Endothelial cell of umbilical vein (primary cell): ENCODE measurements around the gene LSM3. TPM values are rescaled to one million over a fixed set of nuclear protein-coding genes. Genes with fewer than 3 reads are reported as not detected.

Experiments
- BruUV-seq: library from RNA; stranded (reverse); fragments of 400-500 nt; replicated peaks from 2 replicates; lab custom pipeline; 2021; lab: Mats Ljungman, UMichigan
- CTCF ChIA-PET: fragments of 300-600, 350-600 bp; sonication (Branson Sonifier 250); formaldehyde crosslinking; loops from one replicate; lab custom pipeline; 2021; ENCODE audit warnings: antibody characterized with exemption, inconsistent platforms; lab: Charles Lee
- POLR2A ChIA-PET: fragments of 300-600, 350-600 bp; sonication (Branson Sonifier 250); formaldehyde crosslinking; loops from one replicate; lab custom pipeline; 2021; ENCODE audit warnings: antibody characterized with exemption, inconsistent platforms; lab: Charles Lee
- DNase-seq: peaks from one replicate; pipeline ENCODE4 v3.0.0-alpha.2; 2011; ENCODE audit warnings: low read depth, low spot score
- FAIRE-seq: peaks from 2 replicates; lab custom pipeline; 2011; peaks lifted over from hg19 to GRCh38; lab: Jason Lieb, UNC
- H2AFZ ChIP-seq: 2 replicates; pipeline ENCODE4 v1.6.0; 2012; ENCODE audit warnings: low read depth, low read length, control low read depth, inconsistent platforms
- H3K27ac ChIP-seq: 2 replicates; pipeline ENCODE4 v1.5.1; 2011; ENCODE audit warnings: low read depth, mild to moderate bottlenecking, control low read depth, low read length, moderate library complexity; ENCODE audit not compliant: insufficient read depth
- H3K27me3 ChIP-seq, 2 experiments: 2 replicates each; pipeline versions ENCODE4 v1.6.0 to v1.6.1; 2011; ENCODE audit warnings: low read length in 2 of 2, mixed read lengths in 1 of 2; ENCODE audit not compliant: control insufficient read depth in 2 of 2, insufficient read depth in 2 of 2
- H3K36me3 ChIP-seq, 2 experiments: 2 replicates in 1 of 2; 3 replicates in 1 of 2; pipeline ENCODE4 v1.5.1; 2011; ENCODE audit warnings: low read length in 2 of 2, mild to moderate bottlenecking in 1 of 2, moderate library complexity in 1 of 2; ENCODE audit not compliant: control insufficient read depth in 2 of 2, insufficient read depth in 2 of 2; ENCODE audit errors: extremely low read depth in 1 of 2
- H3K4me1 ChIP-seq: 3 replicates; pipeline ENCODE4 v1.5.1; 2011; ENCODE audit warnings: mild to moderate bottlenecking, low read length; ENCODE audit not compliant: control insufficient read depth, insufficient read depth; ENCODE audit errors: extremely low read depth
- H3K4me2 ChIP-seq: 2 replicates; pipeline ENCODE4 v1.6.1; 2011; ENCODE audit warnings: low read length, control low read depth, mixed read lengths; ENCODE audit not compliant: insufficient read depth
- H3K4me3 ChIP-seq, 3 experiments: fragments of 200-600 bp in 1 of 3; sonication (generic), shearing (Covaris generic) in 1 of 3; replicated peaks in 1 of 3; 2 replicates each; pipeline ENCODE4 v1.5.1; 2011 to 2016; ENCODE audit warnings: control low read depth in 3 of 3, low read length in 3 of 3, mild to moderate bottlenecking in 2 of 3, inconsistent platforms in 1 of 3, low read depth in 1 of 3, moderate library complexity in 1 of 3; ENCODE audit not compliant: insufficient read depth in 1 of 3
- H3K79me2 ChIP-seq: 2 replicates; pipeline ENCODE4 v1.6.0; 2012; ENCODE audit warnings: low read length, inconsistent platforms; ENCODE audit not compliant: control insufficient read depth, insufficient read depth
- H3K9ac ChIP-seq: replicated peaks from 2 replicates; pipeline ENCODE3; 2011; ENCODE audit warnings: low read length, control low read depth; ENCODE audit not compliant: insufficient read depth; ENCODE audit errors: extremely low read depth
- H3K9me1 ChIP-seq: replicated peaks from 3 replicates; pipeline ENCODE4 v1.6.0; 2011; ENCODE audit warnings: mild to moderate bottlenecking, low read length; ENCODE audit not compliant: control insufficient read depth, insufficient read depth; ENCODE audit errors: extremely low read depth
- H3K9me3 ChIP-seq: replicated peaks from 2 replicates; pipeline ENCODE4 v1.5.1; 2012; ENCODE audit warnings: low read length, inconsistent platforms; ENCODE audit not compliant: control insufficient read depth, insufficient read depth
- H4K20me1 ChIP-seq: replicated peaks from 2 replicates; pipeline ENCODE3; 2011; ENCODE audit warnings: mild to moderate bottlenecking, low read length; ENCODE audit not compliant: control insufficient read depth, insufficient read depth; ENCODE audit errors: extremely low read depth
- EZH2 ChIP-seq: IDR thresholded peaks from 2 replicates; pipeline ENCODE4 v1.6.1; 2012; ENCODE audit warnings: borderline replicate concordance, low read depth, mild to moderate bottlenecking, moderate library complexity, low read length, inconsistent platforms; ENCODE audit not compliant: severe bottlenecking
- FOS ChIP-seq: IDR thresholded peaks from 2 replicates; pipeline ENCODE4 v1.6.1; 2011; ENCODE audit warnings: mild to moderate bottlenecking, low read length, moderate library complexity, borderline replicate concordance; ENCODE audit not compliant: insufficient read depth
- GATA2 ChIP-seq: IDR thresholded peaks from 2 replicates; pipeline ENCODE4 v1.7.0; 2011; ENCODE audit warnings: low read depth, mild to moderate bottlenecking, moderate library complexity, mixed read lengths, low read length; ENCODE audit not compliant: insufficient read length, insufficient read depth
- JUN ChIP-seq: IDR thresholded peaks from 2 replicates; pipeline ENCODE4 v1.6.1; 2011; ENCODE audit warnings: borderline replicate concordance, low read depth; ENCODE audit not compliant: insufficient read length, insufficient read depth
- MYC ChIP-seq: IDR thresholded peaks from one replicate; pipeline ENCODE4 v1.6.1; 2011; ENCODE audit warnings: mild to moderate bottlenecking, low read depth, low read length
- POLR2A ChIP-seq: IDR thresholded peaks from 2 replicates; pipeline ENCODE4 v1.6.1; 2012; ENCODE audit warnings: low read depth, mild to moderate bottlenecking, control low read depth, low read length
- POLR2AphosphoS5 ChIP-seq: IDR thresholded peaks from 2 replicates; pipeline ENCODE4 v1.6.1; 2012; ENCODE audit warnings: low read depth, mild to moderate bottlenecking, control low read depth, low read length, moderate library complexity; ENCODE audit not compliant: insufficient read depth
- dilution Hi-C: fragments of 300-500 bp; cut with MboI; formaldehyde crosslinking; loops from one replicate; pipeline ENCODE4 v1.15.0; 2019; ENCODE audit warnings: low sequenced_read_pairs; ENCODE audit not compliant: extremely low pct_ligation_motif_present
- intact Hi-C: fragments of 100-400 bp; cut with micrococcal nuclease; formaldehyde crosslinking; loops from one replicate; pipeline ENCODE4 v1.10.0; 2022
- polyA plus RNA-seq, 4 experiments: library from polyadenylated mRNA; depleted of rRNA in 3 of 4; stranded (reverse) in 3 of 4; unstranded in 1 of 4; fragments of >200 nt; gene quantifications; 2 replicates each; pipeline versions ENCODE4 v1.2.1 to v1.2.3, GENCODE V29; 2011 to 2012; ENCODE audit warnings: missing spikeins in 1 of 4
- total RNA-seq: library from RNA; stranded (reverse); gene quantifications from 2 replicates; pipeline ENCODE4 v1.2.3, GENCODE V29; 2021
- TF ChIP-seq, protein P1 (sequence below), 2 donors: IDR thresholded peaks; 1 replicate in 1 of 2; 2 replicates in 1 of 2; pipeline ENCODE4 v1.5.1; 2011; ENCODE audit warnings: low read length in 2 of 2, mild to moderate bottlenecking in 2 of 2, moderate library complexity in 2 of 2, control low read depth in 1 of 2, inconsistent platforms in 1 of 2, low read depth in 1 of 2; ENCODE audit not compliant: insufficient read depth in 1 of 2; ENCODE audit errors: extremely low read depth in 1 of 2
- TF ChIP-seq, protein P2 (sequence below): IDR thresholded peaks from 2 replicates; pipeline ENCODE4 v1.6.1; 2011; ENCODE audit not compliant: insufficient read depth, insufficient read length

Gene LSM3
- total and polyA plus RNA-seq, 2 donors (not counting 3 experiments of a cell fraction or from before 2014, with no cell fraction given): 4.4 to 13.0 TPM

DNA sequence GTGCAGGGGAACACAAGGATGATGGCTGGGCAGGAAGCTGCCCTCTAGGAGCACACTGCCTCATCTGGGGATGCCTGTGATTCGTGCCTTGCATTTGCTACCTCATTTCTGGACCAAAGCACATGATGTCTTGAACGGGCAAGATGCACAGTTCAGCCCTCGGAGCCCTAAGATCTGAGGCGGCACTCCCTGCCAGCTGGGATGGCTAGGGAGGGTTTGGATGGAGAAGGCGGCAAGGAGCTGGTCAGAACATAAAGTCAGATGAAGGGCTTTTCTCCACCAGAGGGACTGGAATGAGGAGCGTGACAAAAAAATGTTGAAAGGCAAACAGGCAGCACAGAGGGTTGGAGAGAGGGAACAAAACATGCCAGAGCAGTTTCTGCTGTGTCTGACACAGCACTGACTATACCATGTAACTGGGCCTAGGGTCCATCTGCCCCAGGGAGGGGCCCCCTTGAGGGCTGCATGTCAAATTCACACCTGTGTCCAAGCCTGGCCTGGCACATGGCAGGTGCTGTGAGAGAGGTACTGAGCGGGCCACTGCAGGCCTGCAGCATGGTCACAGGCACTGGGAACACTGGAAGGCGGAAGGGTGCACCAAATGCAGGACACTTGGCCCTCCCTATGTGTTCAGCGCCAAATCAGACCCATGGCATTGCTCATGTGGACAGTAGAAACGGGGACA, 32.1 kb upstream of the LSM3 start:
- intact Hi-C loops: loop anchor here (10.0 kb wide), 2 partner anchors 258 to 798 kb away; partner anchors contain the start of genes NR2C2 and SLC6A6
- no peaks in the 10 kb centered on the region for H3K27me3 ChIP-seq
- DNase-seq (no peak), FAIRE-seq (no peak)
- no peaks in the 10 kb centered on the region for H3K9me3 ChIP-seq
- no peak overlapping the region for H3K9ac ChIP-seq
- peaks cover 0 to 6% of the 10 kb centered on the region in 2 experiments for H3K36me3 ChIP-seq
- H3K4me1 ChIP-seq: peaks cover 41% of the 10 kb centered on the region
- no peak overlapping the region for H3K4me2 ChIP-seq
- no peaks in the 10 kb centered on the region for H3K9me1 ChIP-seq
- H3K79me2 ChIP-seq: no peaks in the 10 kb centered on the region
- no peak overlapping the region for H3K27ac ChIP-seq
- dilution Hi-C loops: no loop called here
- ChIA-PET POLR2A (interaction anchor here (0.9 to 2.6 kb wide), 3 partner anchors 21 to 32 kb away, joined by 3 to 30 read pairs (median 14); partner anchors contain the start of genes CHCHD4, LSM3, TMEM43 and XPC), CTCF (interaction anchor here (2.8 to 4.9 kb wide), 2 partner anchors 21 to 32 kb away, joined by 10 to 30 read pairs; partner anchors contain the start of genes CHCHD4, LSM3, TMEM43 and XPC)
- no peak overlapping the region for H3K4me3 ChIP-seq
- no TSS peak for BruUV-seq
- H2AFZ ChIP-seq: no peak overlapping the region
- TF ChIP-seq FOS (no peak), JUN (no peak), POLR2A (no peak), POLR2AphosphoS5 (no peak), MYC (no peak), EZH2 (no peak), GATA2 (no peak)
- TF ChIP-seq, protein P1, sequence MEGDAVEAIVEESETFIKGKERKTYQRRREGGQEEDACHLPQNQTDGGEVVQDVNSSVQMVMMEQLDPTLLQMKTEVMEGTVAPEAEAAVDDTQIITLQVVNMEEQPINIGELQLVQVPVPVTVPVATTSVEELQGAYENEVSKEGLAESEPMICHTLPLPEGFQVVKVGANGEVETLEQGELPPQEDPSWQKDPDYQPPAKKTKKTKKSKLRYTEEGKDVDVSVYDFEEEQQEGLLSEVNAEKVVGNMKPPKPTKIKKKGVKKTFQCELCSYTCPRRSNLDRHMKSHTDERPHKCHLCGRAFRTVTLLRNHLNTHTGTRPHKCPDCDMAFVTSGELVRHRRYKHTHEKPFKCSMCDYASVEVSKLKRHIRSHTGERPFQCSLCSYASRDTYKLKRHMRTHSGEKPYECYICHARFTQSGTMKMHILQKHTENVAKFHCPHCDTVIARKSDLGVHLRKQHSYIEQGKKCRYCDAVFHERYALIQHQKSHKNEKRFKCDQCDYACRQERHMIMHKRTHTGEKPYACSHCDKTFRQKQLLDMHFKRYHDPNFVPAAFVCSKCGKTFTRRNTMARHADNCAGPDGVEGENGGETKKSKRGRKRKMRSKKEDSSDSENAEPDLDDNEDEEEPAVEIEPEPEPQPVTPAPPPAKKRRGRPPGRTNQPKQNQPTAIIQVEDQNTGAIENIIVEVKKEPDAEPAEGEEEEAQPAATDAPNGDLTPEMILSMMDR (IDR thresholded peaks at IDR 0.05; ENCODE audit: extremely low read depth in 1 of 2, insufficient read depth in 1 of 2, low read depth in 1 of 2, low read length in 2 of 2): no peak
- TF ChIP-seq, protein P2, sequence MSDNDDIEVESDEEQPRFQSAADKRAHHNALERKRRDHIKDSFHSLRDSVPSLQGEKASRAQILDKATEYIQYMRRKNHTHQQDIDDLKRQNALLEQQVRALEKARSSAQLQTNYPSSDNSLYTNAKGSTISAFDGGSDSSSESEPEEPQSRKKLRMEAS: no peak
- H4K20me1 ChIP-seq: no peaks in the 10 kb centered on the region
